Hematopoietic multipotent progenitor cell treated with erythropoietin and hydrocortisone succinate and interleukin-3 and kit ligand, for 15 days (in vitro differentiated cells): ENCODE measurements around the gene NSF.
"Not testable (repeated sequence)": the region's sequence is repeated elsewhere in the genome, so short reads cannot be mapped to it uniquely, and the experiment has no call there.

Experiments
- DNase-seq: peaks from one replicate; pipeline ENCODE4 v3.0.0-alpha.2; 2015; ENCODE audit warnings: low spot score

Gene NSF

DNA sequence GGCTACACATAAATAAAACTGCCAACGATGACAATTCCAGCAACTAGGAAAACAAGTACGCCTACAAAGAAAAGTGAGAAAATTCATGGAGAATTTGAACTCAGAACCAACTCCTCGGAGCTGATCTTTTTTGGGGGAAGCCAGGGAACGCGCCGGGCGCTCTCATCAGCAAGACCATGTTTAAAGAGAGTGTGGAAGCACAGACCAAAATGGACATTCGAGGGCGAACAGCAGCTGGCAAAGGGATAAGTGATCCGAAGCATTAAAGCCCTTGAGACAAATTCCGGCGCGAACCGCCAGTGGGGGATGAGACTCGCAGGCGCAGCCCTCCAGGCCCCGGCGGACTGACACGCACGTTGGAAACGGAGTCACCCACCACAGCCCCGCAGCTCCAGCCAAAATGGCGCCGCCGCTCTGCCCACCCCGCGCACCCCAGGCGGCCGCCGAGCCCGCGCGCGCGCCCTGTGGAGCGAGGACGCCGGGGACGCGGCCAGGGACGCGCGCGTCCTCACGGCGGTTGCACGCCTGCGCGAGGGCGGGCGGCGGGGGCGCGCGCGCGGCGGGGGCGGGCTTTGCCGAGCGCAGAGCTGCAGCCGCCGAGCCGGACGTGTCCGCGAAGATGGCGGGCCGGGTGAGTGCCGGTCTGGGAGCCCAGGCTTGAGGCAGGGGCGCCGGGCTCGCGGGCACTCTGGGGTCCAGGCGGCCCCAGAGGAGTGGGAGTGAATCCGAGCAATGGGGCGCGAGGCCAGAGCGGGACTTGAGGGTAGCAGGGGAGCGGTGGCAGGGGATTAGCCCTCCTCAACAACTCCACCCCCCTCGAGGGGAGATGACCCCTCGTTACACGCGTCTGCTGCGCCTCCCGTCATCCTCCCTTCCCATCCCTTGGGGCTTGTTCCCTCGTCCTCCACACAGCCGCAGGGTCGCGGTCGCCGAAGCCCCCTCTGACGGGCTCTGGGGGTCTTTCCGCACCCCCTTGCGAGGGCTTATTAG is at the start of gene NSF:
NSF (plus strand) TSS at position 513 of the 990 bp plus-strand sequence; CDS start at position 620, 107 bp downstream.
- DNase-seq: not testable (repeated sequence)

GRCh38 chr17:46548607-46549006 is 41.9 kb upstream of the NSF start:
- not testable (repeated sequence) for DNase-seq

- not testable (repeated sequence) for DNase-seq
These were observed 31.3 kb upstream of the NSF start for GRCh38 chr17:46559155-46559554.

DNA sequence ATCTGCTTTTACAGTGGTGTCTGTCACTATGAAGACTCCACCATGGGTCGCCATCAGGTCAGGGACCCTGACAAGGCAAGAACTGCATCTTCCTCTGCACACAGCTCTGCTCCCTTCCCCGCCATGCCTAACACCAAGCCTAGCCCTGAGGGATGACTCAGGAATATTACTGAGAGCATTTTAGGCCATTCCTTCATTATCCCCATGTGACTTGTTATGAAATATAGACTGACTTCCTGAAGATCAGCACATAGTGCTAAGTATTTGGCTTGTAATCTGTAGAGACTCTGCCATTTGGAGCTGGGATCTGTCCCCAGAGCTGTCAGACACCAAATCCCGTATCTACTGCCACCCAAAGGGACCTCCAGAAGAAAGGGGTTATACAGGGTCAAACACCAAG is 30.4 kb upstream of the NSF start:
- not testable (repeated sequence) for DNase-seq

DNA sequence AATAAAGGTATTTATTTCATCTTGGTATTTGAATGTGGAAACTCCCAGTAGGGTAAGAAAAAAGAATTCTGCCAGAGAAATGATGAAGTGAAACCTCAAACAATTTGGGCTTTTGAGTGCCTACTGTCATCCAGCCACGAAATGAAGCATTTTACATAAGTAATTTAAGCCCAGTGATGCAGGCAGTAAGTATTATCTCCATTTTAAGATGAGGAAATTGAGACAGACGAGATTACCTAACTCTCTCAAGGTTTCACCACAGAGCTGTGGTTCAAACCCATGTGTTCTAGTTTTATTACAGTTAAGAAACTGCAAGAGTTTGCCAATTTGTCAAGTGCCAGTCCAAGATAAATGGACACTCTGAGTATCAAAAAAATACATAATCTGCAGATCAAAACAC is 24.2 kb upstream of the NSF start:
- not testable (repeated sequence) for DNase-seq

- not testable (repeated sequence) for DNase-seq
These were observed 23.5 kb upstream of the NSF start for GRCh38 chr17:46566980-46567379.

GRCh38 chr17:46571796-46572195 is 18.7 kb upstream of the NSF start:
- not testable (repeated sequence) for DNase-seq

GRCh38 chr17:46579083-46580075 is 11.1 kb upstream of the NSF start, which contains the start of gene ARL17A:
Gene ARL17A, minus strand, starts transcription at chr17:46579691. Its CDS starts 3,369 bp downstream, at chr17:46576322.
- DNase-seq: not testable (repeated sequence)

DNA sequence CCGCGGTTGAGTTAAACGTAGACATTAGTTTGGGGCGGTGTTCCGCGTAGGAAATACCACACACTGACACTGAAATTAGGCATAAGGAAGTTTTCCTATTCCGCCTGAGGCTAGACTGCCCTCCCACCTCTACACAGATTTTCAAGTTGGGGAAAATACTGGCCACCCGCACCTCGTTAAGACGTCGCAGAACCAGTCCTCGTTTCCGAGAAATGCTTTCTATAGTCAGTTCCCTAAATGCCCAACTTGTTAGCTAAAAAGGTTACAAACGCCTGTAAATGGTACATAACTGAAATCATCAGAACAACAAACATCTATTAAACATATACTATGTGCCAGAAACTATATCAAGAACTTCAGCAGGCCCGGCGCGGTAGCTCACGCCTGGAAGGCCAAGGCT is 10.4 kb upstream of the NSF start:
- DNase-seq: not testable (repeated sequence)

- DNase-seq: not testable (repeated sequence)
These were observed 5.0 kb upstream of the NSF start for GRCh38 chr17:46585444-46585843.

DNA sequence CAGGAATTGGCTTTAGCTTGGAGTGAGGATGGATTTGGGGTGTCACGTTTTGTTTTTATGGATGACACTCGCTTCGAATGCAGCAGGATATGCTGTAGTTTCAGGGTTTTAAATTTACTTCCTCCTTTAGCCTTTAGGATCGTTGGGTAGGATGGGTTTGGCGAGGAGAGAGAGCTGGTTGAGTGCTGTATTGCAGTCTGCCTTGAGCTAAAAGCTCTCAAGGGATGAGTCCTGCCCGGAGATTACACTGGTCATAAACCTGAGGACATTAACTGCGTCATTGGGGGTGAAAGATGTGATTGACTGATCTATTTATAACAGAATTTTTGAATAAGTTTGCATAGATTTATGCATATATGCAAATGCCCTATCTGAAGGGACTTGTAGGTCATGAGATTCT is 863 bp downstream of the NSF start:
- DNase-seq: not testable (repeated sequence)

GRCh38 chr17:46598344-46598931 is 8.0 kb downstream of the NSF start:
- not testable (repeated sequence) for DNase-seq

- not testable (repeated sequence) for DNase-seq
These were observed 10.3 kb downstream of the NSF start for GRCh38 chr17:46600767-46601166.

DNA sequence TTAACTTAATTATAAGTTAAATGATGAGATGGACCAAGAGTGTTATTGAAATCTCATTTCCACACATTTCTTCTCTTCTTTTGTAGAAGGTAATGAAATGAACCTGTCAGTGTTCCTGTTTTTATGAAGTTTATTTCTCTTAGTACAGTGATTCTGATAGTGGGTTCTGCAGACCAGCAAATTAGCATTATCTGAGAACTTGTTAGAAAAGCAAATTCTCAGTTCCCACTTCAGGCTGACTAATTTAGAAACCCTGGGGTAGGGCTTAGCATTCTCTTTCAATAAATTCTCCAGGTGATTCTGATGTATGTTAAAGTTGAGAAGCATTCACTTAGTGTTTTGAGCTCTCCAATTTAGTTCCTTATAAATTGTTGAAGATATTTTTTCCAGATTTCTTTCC is 12.7 kb downstream of the NSF start:
- not testable (repeated sequence) for DNase-seq

- not testable (repeated sequence) for DNase-seq
These were observed 20.8 kb downstream of the NSF start for GRCh38 chr17:46611304-46611703.

GRCh38 chr17:46613876-46614275 is 23.4 kb downstream of the NSF start:
- DNase-seq: not testable (repeated sequence)

DNA sequence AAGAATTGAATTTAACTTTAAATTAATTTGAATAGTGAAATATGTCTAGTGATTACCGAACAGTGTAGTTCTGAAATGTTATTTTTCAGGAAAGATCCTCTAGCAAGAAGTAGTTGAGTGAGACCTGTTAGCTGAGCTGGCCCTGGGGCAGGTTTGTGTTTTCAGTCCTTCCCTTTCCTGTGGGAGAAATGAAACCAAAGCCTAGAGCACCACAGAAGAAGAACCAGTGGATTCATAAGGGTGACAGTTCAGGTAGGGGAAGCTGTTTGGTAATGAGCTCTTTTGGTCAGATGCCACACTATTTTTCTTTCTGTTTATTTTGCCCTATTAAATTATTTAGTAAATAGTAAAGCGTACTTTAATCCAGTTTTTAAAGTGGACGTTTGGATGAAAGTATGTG is 26.7 kb downstream of the NSF start:
- not testable (repeated sequence) for DNase-seq

- not testable (repeated sequence) for DNase-seq
These were observed 28.5 kb downstream of the NSF start for GRCh38 chr17:46618975-46619374.

DNA sequence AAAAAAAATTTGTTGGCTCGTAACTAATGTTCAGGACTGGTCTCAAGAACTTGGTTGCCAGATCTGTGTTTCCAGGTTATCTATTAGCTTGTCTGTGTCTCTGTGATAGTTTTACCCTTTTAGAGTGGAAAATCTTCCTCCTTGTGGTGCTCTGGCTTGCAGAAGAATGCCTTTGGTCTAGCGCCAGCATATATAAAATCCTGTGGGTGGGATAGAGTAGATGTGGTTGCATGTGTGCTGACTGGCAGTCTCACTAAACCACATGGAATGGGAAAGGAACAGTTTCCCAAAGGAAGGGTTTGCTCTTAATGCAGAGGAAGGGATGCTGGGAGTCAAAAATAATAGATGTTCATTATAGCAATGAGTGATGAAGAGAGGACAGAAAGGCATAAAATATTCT is 33.3 kb downstream of the NSF start:
- not testable (repeated sequence) for DNase-seq

DNA sequence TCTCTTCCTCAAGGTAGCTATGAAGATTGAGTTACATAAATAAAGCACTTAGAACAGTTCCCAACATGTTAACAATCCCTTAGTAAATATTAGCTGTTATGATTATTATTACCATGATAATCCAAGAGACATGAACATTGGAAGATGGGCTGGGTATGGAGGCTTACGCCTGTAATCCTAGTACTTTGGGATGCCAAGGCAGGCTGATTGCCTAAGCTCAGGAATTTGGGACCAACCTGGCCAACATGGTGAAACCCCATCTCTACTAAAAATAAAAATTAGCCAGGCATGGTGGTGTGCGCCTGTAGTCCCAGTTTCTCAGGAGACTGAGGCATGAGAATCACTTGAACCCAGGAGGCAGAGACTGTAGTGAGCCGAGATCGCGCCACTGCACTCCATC is 34.3 kb downstream of the NSF start:
- DNase-seq: not testable (repeated sequence)

DNA sequence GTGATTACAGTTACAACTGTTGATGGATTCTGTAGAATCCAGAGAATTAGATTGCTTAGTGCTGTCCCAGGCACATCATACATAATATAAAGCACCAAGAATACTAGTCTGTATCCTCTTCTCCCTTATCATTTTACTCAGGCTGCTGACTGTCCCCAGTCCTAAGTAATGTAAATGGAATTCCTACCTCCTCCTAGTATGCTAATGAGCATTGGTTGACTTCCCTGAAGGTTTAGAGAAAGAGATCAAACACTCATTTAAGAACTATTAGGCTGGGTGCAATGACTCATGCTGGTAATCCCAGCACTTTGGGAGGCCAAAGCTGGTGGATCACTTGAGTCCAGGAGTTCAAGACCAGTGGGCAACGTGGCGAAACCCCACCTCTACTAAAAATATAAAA is 37.0 kb downstream of the NSF start:
- not testable (repeated sequence) for DNase-seq
